GM12801 (cell line): ENCODE measurements around the gene SYT1.

Source experiments
- CTCF ChIP-seq: IDR thresholded peaks from one replicate; pipeline ENCODE4 v1.5.1; 2011; ENCODE audit warnings: control low read depth; ENCODE audit not compliant: insufficient read length; ENCODE audit errors: extremely low read depth

SYT1 gene

GRCh38 chr12:79194595-79194994 is 330.0 kb downstream of the SYT1 start:
- TF ChIP-seq CTCF, result no peak

- TF ChIP-seq CTCF, result no peak
These were observed 334.6 kb downstream of the SYT1 start for GRCh38 chr12:79199166-79199565.

- TF ChIP-seq CTCF, result no peak
These were observed 335.6 kb downstream of the SYT1 start for GRCh38 chr12:79200176-79200575.

- no peak for TF ChIP-seq CTCF
These were observed 338.6 kb downstream of the SYT1 start for GRCh38 chr12:79203058-79203647.

- no peak for TF ChIP-seq CTCF
These were observed 342.3 kb downstream of the SYT1 start for GRCh38 chr12:79206871-79207270.

- no peak for TF ChIP-seq CTCF
These were observed 352.7 kb downstream of the SYT1 start for GRCh38 chr12:79217306-79217705.

DNA sequence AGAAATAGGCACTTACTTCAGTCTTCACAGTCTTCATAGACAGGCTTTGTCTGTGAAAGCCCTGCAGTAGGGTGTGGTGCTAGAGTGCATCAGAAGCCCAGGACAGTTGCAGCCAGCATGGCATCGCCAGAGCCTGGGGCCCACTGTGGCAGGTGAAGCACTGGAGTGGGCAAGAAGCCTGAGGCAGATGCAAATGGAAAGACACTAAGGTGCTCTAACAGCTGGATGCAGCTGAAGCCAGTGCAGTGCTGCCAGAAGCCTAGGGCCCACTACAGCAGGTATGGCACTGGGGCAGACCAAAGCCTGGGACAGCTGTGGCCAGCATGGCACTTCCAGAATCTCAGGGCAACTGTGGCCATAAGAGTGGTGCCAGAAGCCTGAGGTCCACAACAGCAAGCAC is 358.6 kb downstream of the SYT1 start:
- TF ChIP-seq CTCF, result no peak

GRCh38 chr12:79223761-79224160 is 359.2 kb downstream of the SYT1 start:
- TF ChIP-seq CTCF, result no peak
